PC-9 (cell line): ENCODE measurements around the gene PBX4. TPM values are rescaled to one million over a fixed set of nuclear protein-coding genes. Genes with fewer than 3 reads are reported as not detected.

Experiments used
- BruUV-seq: library from RNA; stranded (reverse); fragments of 400-500 nt; replicated peaks from 2 replicates; lab custom pipeline; 2021; lab: Mats Ljungman, UMichigan
- CTCF ChIA-PET: fragments of 300-600 bp; sonication (Branson Sonifier 250); formaldehyde crosslinking; loops from one replicate; lab custom pipeline; 2022; ENCODE audit warnings: antibody characterized with exemption; lab: Charles Lee
- POLR2A ChIA-PET: fragments of 300-600 bp; sonication (Branson Sonifier 250); formaldehyde crosslinking; loops from one replicate; lab custom pipeline; 2022; ENCODE audit warnings: antibody characterized with exemption; ENCODE audit not compliant: unreplicated experiment; lab: Charles Lee
- DNase-seq, 2 experiments: peaks; one replicate each; pipeline versions ENCODE4 v3.0.0 to v3.0.0-alpha.2; 2015 to 2022; ENCODE audit warnings: mixed read lengths in 1 of 2
- H2AFZ ChIP-seq: fragments of 200-600 bp; sonication (generic); 2 replicates; pipeline ENCODE4 v1.8.1; 2017; ENCODE audit warnings: antibody characterized with exemption
- H3F3A ChIP-seq: fragments of 200-600 bp; sonication (generic); 2 replicates; pipeline ENCODE4 v1.8.1; 2017; ENCODE audit warnings: antibody characterized with exemption, mild to moderate bottlenecking, low read depth; ENCODE audit not compliant: insufficient read depth
- H3K27ac ChIP-seq: fragments of 200-600 bp; sonication (generic); 2 replicates; pipeline ENCODE4 v1.6.1; 2016; ENCODE audit warnings: mixed run types
- H3K27me3 ChIP-seq: fragments of 200-600 bp; sonication (generic); 2 replicates; pipeline ENCODE4 v1.6.1; 2016; ENCODE audit warnings: low read depth, mixed run types; ENCODE audit not compliant: insufficient read depth
- H3K36me3 ChIP-seq: fragments of 200-600 bp; sonication (generic); 2 replicates; pipeline ENCODE4 v1.6.1; 2016; ENCODE audit warnings: low read depth, mixed run types
- H3K4me1 ChIP-seq: fragments of 200-600 bp; sonication (generic); replicated peaks from 2 replicates; pipeline ENCODE4 v1.6.1; 2016; ENCODE audit warnings: mixed run types; ENCODE audit not compliant: insufficient read depth
- H3K4me2 ChIP-seq: fragments of 200-600 bp; sonication (generic); 2 replicates; pipeline ENCODE4 v1.6.1; 2017; ENCODE audit warnings: mixed run types
- H3K4me3 ChIP-seq: fragments of 200-600 bp; sonication (generic); 2 replicates; pipeline ENCODE4 v1.6.1; 2016; ENCODE audit warnings: mixed run types
- H3K79me2 ChIP-seq: fragments of 200-600 bp; sonication (generic); 2 replicates; pipeline ENCODE4 v1.6.1; 2017; ENCODE audit warnings: low read depth, mixed run types
- H3K9me2 ChIP-seq: fragments of 200-600 bp; sonication (generic); 2 replicates; pipeline ENCODE4 v1.8.1; 2017; ENCODE audit warnings: mild to moderate bottlenecking; ENCODE audit not compliant: insufficient read depth
- H3K9me3 ChIP-seq: fragments of 200-600 bp; sonication (generic); 2 replicates; pipeline ENCODE4 v1.8.1; 2016; ENCODE audit warnings: low read depth; ENCODE audit not compliant: insufficient read depth
- H4K20me1 ChIP-seq: fragments of 200-600 bp; sonication (generic); 2 replicates; pipeline ENCODE4 v1.8.1; 2017; ENCODE audit not compliant: insufficient read depth
- EZH2 ChIP-seq: fragments of 200-600 bp; sonication (generic); IDR thresholded peaks from 2 replicates; pipeline ENCODE4 v1.8.0; 2017; ENCODE audit warnings: antibody characterized with exemption, low read depth
- intact Hi-C: fragments of 100-400 bp; cut with micrococcal nuclease; formaldehyde crosslinking; loops from one replicate; pipeline ENCODE4 v1.10.0; 2022; ENCODE audit not compliant: unreplicated experiment
- total RNA-seq: library from RNA; stranded (reverse); gene quantifications from 2 replicates; pipeline ENCODE4 v1.2.3, GENCODE V29; 2021
- TF ChIP-seq, protein P1 (sequence below): fragments of 200-600 bp; sonication (generic); conservative IDR thresholded peaks from 2 replicates; pipeline ENCODE4 v1.6.1; 2017; ENCODE audit warnings: mixed run types, antibody characterized with exemption, mild to moderate bottlenecking, moderate library complexity

The PBX4 gene
- total RNA-seq, 1 experiment from 2014 or later, result 5.7 TPM

- no peak for DNase-seq
- H4K20me1 ChIP-seq, result no peaks in the 10 kb centered on the region
- H3K4me2 ChIP-seq, result no peak overlapping the region
- H3K27me3 ChIP-seq, result no peaks in the 10 kb centered on the region
- H3K27ac ChIP-seq, result no peak overlapping the region
- intact Hi-C loops, result loop anchor here (5.0 kb wide), 1 partner anchor 92 kb away; the partner anchor contains the start of gene GMIP
- H3K4me3 ChIP-seq, result no peak overlapping the region
- H3K4me1 ChIP-seq, result peaks cover 11% of the 10 kb centered on the region
- H3K9me3 ChIP-seq, result no peaks in the 10 kb centered on the region
- CTCF ChIA-PET, result no interaction called here
- POLR2A ChIA-PET, result no interaction called here
- H3K36me3 ChIP-seq, result no peaks in the 10 kb centered on the region
- H2AFZ ChIP-seq, result no peak overlapping the region
- H3F3A ChIP-seq, result peaks cover 22% of the 10 kb centered on the region
- TF ChIP-seq EZH2, result no peak
- TF ChIP-seq, protein P1, sequence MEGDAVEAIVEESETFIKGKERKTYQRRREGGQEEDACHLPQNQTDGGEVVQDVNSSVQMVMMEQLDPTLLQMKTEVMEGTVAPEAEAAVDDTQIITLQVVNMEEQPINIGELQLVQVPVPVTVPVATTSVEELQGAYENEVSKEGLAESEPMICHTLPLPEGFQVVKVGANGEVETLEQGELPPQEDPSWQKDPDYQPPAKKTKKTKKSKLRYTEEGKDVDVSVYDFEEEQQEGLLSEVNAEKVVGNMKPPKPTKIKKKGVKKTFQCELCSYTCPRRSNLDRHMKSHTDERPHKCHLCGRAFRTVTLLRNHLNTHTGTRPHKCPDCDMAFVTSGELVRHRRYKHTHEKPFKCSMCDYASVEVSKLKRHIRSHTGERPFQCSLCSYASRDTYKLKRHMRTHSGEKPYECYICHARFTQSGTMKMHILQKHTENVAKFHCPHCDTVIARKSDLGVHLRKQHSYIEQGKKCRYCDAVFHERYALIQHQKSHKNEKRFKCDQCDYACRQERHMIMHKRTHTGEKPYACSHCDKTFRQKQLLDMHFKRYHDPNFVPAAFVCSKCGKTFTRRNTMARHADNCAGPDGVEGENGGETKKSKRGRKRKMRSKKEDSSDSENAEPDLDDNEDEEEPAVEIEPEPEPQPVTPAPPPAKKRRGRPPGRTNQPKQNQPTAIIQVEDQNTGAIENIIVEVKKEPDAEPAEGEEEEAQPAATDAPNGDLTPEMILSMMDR, result no peak
- no peaks in the 10 kb centered on the region for H3K79me2 ChIP-seq
- no TSS peak for BruUV-seq
- H3K9me2 ChIP-seq, result no peaks in the 10 kb centered on the region
Observed at GRCh38 chr19:19549804-19550464, 68.6 kb downstream of the PBX4 start.

DNA sequence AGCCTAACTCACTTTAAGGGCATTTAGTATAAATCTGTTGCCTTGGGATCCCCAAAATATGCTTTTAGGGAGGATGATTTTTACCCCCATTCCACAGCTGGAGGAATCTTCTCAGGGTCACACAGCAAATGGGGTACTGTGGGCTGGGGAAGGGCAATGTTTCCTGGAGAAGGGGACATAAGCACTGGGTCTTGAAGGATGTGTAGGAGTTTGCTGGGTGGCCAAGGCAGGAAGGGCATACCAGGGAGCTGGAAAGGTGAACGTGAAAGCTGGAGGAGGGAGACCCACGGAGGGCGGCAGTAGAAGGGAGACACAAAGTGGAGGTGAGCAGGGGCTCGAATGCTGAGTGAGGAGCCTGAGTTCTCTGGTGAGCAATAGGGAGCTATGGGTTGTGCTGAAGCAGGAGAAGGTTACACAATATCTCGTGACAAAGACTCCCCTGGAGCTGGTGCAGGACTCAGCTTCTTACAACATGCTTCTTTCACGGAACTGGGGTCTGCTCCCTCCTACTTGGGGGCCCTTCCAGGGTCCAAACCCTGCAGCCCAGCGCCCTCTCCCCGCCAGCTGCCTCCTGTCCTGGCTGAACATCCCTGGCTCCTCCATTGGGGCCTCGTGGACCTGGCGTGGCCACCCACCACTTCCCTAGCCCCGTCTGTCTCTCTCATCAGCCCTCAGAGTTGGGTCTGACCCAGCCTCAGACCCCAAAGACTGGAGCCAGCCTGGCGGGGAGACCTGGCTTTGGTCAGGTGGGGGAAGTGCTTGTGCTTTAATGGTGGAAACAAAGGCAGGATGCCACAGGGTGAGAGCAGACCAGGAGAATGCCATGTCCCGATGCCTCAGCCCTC, 69.3 kb downstream of the PBX4 start:
- Histone ChIP-seq H3K27ac (no peak overlapping the region), H3F3A (peaks cover 22% of the 10 kb centered on the region), H3K79me2 (no peaks in the 10 kb centered on the region), H3K9me3 (no peaks in the 10 kb centered on the region), H3K4me1 (peaks cover 11% of the 10 kb centered on the region), H4K20me1 (no peaks in the 10 kb centered on the region), H3K4me2 (no peak overlapping the region), H3K27me3 (no peaks in the 10 kb centered on the region), H3K4me3 (no peak overlapping the region), H2AFZ (no peak overlapping the region), H3K9me2 (no peaks in the 10 kb centered on the region), H3K36me3 (no peaks in the 10 kb centered on the region)
- no TSS peak for BruUV-seq
- POLR2A ChIA-PET, result no interaction called here
- DNase-seq, result no peak
- CTCF ChIA-PET, result no interaction called here
- intact Hi-C loops, result no loop called here
- no peak for TF ChIP-seq EZH2
- TF ChIP-seq, protein P1, result no peak

DNA sequence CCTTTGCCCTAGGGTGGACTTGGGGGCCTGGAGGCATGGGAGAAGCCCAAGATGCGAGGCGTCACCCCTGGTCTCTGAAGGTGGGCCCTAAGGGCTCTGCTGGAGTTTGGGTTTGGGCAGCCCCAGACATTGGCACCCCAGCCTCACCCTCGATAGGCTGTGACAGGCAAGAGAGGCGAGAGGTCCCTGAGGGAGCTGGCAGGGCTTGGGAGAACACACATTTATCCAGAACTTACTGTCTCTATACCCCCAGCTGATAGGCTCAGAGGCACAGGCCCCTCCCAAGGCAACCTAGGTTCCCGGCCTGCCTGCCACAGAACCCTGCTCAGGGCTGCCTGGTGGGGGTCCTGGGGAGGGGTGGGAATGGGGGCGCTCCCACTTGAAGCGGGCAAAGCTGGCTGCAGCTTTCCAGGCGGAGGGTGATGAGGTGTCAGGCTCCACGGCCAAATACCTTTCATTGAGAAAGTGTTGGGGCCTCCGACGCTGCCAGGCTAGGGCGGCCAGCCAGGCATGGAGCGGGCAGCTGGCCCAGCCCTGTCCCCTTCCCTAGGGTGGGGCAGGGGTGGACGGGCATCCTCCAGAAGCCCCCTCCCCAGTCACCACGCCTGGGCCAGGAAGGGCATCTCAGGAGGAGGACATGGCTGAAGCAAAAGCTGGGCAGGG, 70.7 kb downstream of the PBX4 start:
- TF ChIP-seq, protein P1, result no peak
- no peak for TF ChIP-seq EZH2
- peaks cover 22% of the 10 kb centered on the region for H3F3A ChIP-seq
- no peak overlapping the region for H3K4me3 ChIP-seq
- no peaks in the 10 kb centered on the region for H3K79me2 ChIP-seq
- no peak overlapping the region for H2AFZ ChIP-seq
- H3K4me1 ChIP-seq, result peaks cover 11% of the 10 kb centered on the region
- H3K27ac ChIP-seq, result no peak overlapping the region
- H3K9me2 ChIP-seq, result no peaks in the 10 kb centered on the region
- H3K9me3 ChIP-seq, result no peaks in the 10 kb centered on the region
- no peaks in the 10 kb centered on the region for H3K27me3 ChIP-seq
- ChIA-PET POLR2A (no interaction called here), CTCF (interaction anchor here (0.6 kb wide), 1 partner anchor 59 kb away, joined by 3 read pairs; no protein-coding TSS in a partner anchor)
- H3K36me3 ChIP-seq, result no peaks in the 10 kb centered on the region
- no peak overlapping the region for H3K4me2 ChIP-seq
- no peaks in the 10 kb centered on the region for H4K20me1 ChIP-seq
- intact Hi-C loops, result loop anchor here (2.0 kb wide), 1 partner anchor 81 kb away; the partner anchor contains the start of gene LPAR2
- no TSS peak for BruUV-seq
- DNase-seq, result no peak
